ENCODE measurements around the gene PTK6.

PTK6 gene

DNA sequence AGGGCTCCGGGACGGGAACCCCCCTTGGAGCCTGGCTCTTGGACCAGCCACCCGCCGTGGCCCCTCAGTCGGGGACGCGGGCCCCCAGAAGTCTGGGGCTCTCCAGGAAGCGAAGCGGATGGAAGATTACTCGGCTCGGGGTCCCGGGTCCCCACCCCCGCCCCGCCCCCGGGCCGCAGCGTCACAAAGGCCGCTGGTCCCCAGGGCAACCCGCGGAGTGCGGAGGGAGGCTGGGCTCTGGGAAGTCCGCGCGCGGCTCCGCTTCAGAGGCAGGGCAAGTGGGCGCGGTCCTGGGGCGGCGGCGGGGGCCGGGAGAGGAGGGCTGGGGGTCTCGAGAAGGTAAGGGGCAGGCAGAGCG lies 16.7 kb upstream of the PTK6 start, which contains the start of gene FNDC11:
Gene FNDC11, plus strand, starts transcription at position 227 of the 358 bp plus-strand sequence. CDS start 1,505 bp downstream, outside the sequence.
- Histone ChIP-seq H3K36me3 (ENCODE audit: control insufficient read depth, insufficient read depth, low read length) (no peaks in the 10 kb centered on the region), H3K4me1 (ENCODE audit: control insufficient read depth, insufficient read depth, low read length, poor library complexity, severe bottlenecking) (peaks cover 9% of the 10 kb centered on the region), H3K9me3 (ENCODE audit: control insufficient read depth, low read length) (no peaks in the 10 kb centered on the region), H3K27ac (ENCODE audit: low read depth, low read length, severe bottlenecking) (peak within 1 kb of the TSS; percentile 49), H3K4me3 (ENCODE audit: extremely low read depth, insufficient read depth, low read length, poor library complexity, severe bottlenecking) (peak within 1 kb of the TSS; percentile 53)
- WGBS, 2 experiments (ENCODE audit: insufficient coverage in 2 of 2) = 2% methylated on average over 9 to 21 of the region's 34 CpGs

DNA sequence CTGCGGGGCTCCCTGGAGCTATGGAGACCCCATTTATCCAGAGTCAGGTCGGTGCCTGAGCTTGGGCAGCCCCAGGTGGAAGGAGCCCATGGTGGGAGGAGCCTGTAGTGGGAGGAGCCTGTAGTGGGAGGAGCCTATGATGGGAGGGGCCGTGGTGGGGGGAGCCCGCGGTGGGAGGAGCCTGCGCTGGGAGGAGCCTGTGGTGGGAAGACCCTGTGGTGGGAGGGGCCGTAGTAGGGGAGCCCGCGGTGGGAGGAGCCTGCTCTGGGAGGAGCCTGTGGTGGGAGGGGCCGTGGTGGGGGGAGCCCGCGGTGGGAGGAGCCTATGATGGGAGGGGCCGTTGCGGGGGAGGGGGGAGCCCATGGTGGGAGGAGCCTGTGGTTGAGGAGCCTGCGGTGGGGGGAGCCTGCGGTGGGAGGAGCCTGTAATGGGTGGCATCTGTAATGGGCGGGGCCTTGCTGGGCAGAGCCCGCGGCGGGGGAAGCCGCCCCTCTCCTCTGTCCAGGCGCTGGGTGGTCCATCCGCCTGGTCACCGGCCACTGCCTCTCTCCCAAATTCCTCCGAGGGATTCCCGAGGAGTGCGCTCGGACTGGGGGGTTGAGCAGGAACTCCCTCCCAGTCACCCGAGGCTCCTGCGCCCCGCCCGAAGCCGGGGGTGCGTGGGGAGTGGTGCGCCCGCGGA lies 16.2 kb upstream of the PTK6 start:
- no peaks in the 10 kb centered on the region for H3K9me3 ChIP-seq (ENCODE audit: control insufficient read depth, low read length)
- H3K27ac ChIP-seq (ENCODE audit: low read depth, low read length, severe bottlenecking) = peak overlapping the region; percentile 49
- H3K4me1 ChIP-seq (ENCODE audit: control insufficient read depth, insufficient read depth, low read length, poor library complexity, severe bottlenecking) = peaks cover 9% of the 10 kb centered on the region
- H3K36me3 ChIP-seq (ENCODE audit: control insufficient read depth, insufficient read depth, low read length) = no peaks in the 10 kb centered on the region
- WGBS, 2 experiments (ENCODE audit: insufficient coverage in 2 of 2) = 0 to 5% methylated on average over 12 to 22 of the region's 37 CpGs
- peak overlapping the region; percentile 53 for H3K4me3 ChIP-seq (ENCODE audit: extremely low read depth, insufficient read depth, low read length, poor library complexity, severe bottlenecking)

DNA sequence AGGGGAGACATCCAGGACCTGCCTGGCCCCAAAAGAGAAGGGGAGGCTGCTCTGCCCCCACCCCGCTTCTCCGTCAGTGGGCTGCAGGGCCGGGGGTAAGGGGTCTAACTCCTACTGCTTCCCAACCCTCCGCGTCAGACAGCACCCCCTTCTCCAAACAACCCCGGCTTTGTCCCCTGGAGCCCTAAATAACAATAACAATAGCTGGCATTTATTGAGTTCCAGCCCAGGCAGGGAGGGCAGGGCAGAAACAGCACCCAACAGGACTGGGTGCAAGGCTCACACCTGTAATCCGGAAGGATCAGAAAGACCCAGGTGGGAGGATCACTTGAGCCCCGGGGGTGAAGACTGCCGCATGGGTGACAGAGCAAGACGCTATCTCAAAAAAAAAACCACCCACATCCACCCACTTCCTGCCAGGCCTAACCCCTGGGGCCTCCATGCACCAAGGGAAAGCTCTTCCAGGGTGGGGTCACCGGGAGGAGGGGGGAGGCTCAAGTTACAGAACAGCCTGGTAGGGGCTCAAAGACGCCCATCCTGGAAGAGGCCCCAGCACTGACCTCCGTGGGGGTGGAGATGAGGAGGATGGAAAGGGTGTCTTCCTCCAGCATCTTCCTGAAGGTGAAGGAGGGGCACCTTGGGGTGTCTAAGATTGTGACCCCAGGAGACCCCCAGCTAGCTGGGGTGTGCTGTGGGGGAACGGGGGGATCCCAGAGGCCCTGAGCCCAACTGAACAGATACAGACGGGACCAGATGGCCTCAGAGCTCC lies 15.5 kb upstream of the PTK6 start:
- H3K27ac ChIP-seq (ENCODE audit: low read depth, low read length, severe bottlenecking) = no peak overlapping the region
- H3K4me1 ChIP-seq (ENCODE audit: control insufficient read depth, insufficient read depth, low read length, poor library complexity, severe bottlenecking) = peaks cover 9% of the 10 kb centered on the region
- H3K36me3 ChIP-seq (ENCODE audit: control insufficient read depth, insufficient read depth, low read length) = no peaks in the 10 kb centered on the region
- no peaks in the 10 kb centered on the region for H3K9me3 ChIP-seq (ENCODE audit: control insufficient read depth, low read length)
- 50 to 64% methylated on average over 4 to 7 of the region's 15 CpGs for whole genome bisulfite sequencing, 2 experiments (ENCODE audit: insufficient coverage in 2 of 2)
- H3K4me3 ChIP-seq (ENCODE audit: extremely low read depth, insufficient read depth, low read length, poor library complexity, severe bottlenecking) = no peak overlapping the region

DNA sequence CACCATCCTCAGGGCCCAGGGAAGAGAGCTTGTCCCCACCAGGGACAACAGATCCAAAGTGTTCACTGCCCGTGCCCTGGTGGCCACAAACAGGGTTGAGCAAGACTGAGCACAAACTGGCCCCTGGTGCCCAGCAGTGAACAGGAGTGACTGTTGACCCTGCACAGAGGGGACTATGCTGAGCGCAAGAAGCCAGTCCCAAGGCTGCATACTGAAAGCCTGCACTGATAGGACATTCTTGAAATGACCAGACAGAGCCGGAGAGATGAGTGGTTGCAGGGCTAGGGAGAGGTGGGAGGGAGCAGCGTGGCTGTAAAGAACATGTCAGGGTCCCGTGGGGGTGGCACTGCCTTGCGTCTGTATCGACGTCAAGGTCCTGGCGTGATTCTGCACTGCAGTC lies 13.9 kb upstream of the PTK6 start:
- Histone ChIP-seq H3K36me3 (ENCODE audit: control insufficient read depth, insufficient read depth, low read length) (no peaks in the 10 kb centered on the region), H3K4me3 (ENCODE audit: extremely low read depth, insufficient read depth, low read length, poor library complexity, severe bottlenecking) (no peak overlapping the region), H3K9me3 (ENCODE audit: control insufficient read depth, low read length) (no peaks in the 10 kb centered on the region), H3K27ac (ENCODE audit: low read depth, low read length, severe bottlenecking) (no peak overlapping the region), H3K4me1 (ENCODE audit: control insufficient read depth, insufficient read depth, low read length, poor library complexity, severe bottlenecking) (peaks cover 9% of the 10 kb centered on the region)
- 65 to 77% methylated on average over 8 of the region's 9 CpGs for WGBS, 2 experiments (ENCODE audit: insufficient coverage in 2 of 2)

DNA sequence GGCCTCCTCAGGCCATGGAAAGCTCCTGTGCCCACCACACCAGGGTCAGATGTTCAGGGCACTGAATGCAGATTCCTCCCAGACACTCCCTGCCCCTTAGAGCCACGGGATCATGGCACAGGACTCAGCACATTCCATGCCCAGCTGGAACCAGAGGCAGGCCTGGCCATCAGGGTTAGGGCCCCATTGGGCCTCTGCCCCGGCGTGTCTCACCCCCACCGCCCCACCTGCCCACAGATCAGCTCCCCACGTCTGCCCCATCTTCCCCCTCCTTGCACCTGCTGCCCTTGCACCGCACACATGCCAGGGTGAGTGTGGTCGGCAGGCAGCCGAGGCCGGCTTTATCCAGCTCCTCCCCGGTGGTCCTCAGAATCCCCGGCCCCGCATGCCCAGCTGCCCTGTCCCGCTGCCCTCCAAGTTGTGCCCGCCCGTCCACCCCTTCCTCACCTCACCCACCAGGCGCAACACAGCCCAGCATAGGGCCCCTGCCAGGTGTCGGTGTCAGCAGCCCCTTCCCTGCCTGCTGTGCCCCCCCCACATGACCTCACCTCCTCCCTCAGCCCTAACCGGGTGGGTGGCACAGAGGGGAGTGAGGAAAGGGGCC lies 12.6 kb upstream of the PTK6 start:
- H3K4me1 ChIP-seq (ENCODE audit: control insufficient read depth, insufficient read depth, low read length, poor library complexity, severe bottlenecking) = peaks cover 16% of the 10 kb centered on the region
- H3K4me3 ChIP-seq (ENCODE audit: extremely low read depth, insufficient read depth, low read length, poor library complexity, severe bottlenecking) = no peak overlapping the region
- WGBS, 2 experiments (ENCODE audit: insufficient coverage in 2 of 2) = 83 to 95% methylated on average over 10 to 14 of the region's 18 CpGs
- no peaks in the 10 kb centered on the region for H3K9me3 ChIP-seq (ENCODE audit: control insufficient read depth, low read length)
- H3K36me3 ChIP-seq (ENCODE audit: control insufficient read depth, insufficient read depth, low read length) = no peaks in the 10 kb centered on the region
- no peak overlapping the region for H3K27ac ChIP-seq (ENCODE audit: low read depth, low read length, severe bottlenecking)

DNA sequence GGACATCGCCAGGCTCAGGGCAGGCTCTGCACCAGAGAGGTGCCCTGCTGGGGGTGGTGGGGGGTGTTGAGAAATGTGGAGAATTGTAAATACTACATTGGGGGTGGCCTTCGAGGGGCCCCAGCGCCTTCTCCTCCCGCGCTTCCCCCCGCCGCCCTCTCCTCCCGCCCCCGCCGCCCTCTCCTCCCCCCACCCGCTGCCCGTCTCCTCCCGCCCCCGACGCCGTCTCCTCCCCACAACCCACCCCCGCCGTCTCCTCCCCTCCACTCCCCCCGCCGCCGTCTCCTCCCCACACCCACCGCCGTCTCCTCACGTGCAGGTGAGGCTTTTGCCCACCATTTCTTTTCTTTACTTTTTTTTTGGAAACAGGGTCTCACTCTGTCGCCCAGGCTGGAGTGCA lies 11.8 kb upstream of the PTK6 start:
- H3K36me3 ChIP-seq (ENCODE audit: control insufficient read depth, insufficient read depth, low read length) = no peaks in the 10 kb centered on the region
- H3K4me1 ChIP-seq (ENCODE audit: control insufficient read depth, insufficient read depth, low read length, poor library complexity, severe bottlenecking) = peaks cover 11% of the 10 kb centered on the region
- 75% methylated on average over 1 of the region's 25 CpGs; no CpG with 5 or more reads in 1 of the 2 experiments for WGBS, 2 experiments (ENCODE audit: insufficient coverage in 2 of 2)
- no peak overlapping the region for H3K4me3 ChIP-seq (ENCODE audit: extremely low read depth, insufficient read depth, low read length, poor library complexity, severe bottlenecking)
- no peak overlapping the region for H3K27ac ChIP-seq (ENCODE audit: low read depth, low read length, severe bottlenecking)
- H3K9me3 ChIP-seq (ENCODE audit: control insufficient read depth, low read length) = no peaks in the 10 kb centered on the region

DNA sequence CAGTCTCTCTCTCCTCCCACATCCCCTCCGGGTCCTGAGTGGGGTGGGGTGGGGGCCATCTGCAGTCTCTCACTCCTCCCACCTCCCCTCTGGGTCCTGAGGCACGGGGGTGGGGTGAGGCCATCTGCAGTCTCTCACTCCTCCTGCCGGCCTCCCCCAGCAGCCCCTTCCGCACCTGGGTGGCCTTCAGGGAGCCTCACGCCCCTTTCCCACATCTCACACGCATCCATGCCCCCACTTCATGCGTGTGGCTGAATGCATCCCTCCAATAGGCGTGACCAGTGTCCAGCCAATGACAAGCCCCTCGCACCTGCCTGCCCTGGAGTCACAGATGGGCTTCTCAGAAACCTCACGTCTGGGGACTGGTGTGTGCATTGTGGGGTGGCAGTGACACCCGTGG lies 11.4 kb upstream of the PTK6 start:
- Histone ChIP-seq H3K36me3 (ENCODE audit: control insufficient read depth, insufficient read depth, low read length) (no peaks in the 10 kb centered on the region), H3K4me1 (ENCODE audit: control insufficient read depth, insufficient read depth, low read length, poor library complexity, severe bottlenecking) (peaks cover 11% of the 10 kb centered on the region), H3K27ac (ENCODE audit: low read depth, low read length, severe bottlenecking) (no peak overlapping the region), H3K9me3 (ENCODE audit: control insufficient read depth, low read length) (no peaks in the 10 kb centered on the region), H3K4me3 (ENCODE audit: extremely low read depth, insufficient read depth, low read length, poor library complexity, severe bottlenecking) (no peak overlapping the region)
- WGBS, 2 experiments (ENCODE audit: insufficient coverage in 2 of 2) = 78 to 82% methylated on average over 8 to 9 of the region's 11 CpGs

DNA sequence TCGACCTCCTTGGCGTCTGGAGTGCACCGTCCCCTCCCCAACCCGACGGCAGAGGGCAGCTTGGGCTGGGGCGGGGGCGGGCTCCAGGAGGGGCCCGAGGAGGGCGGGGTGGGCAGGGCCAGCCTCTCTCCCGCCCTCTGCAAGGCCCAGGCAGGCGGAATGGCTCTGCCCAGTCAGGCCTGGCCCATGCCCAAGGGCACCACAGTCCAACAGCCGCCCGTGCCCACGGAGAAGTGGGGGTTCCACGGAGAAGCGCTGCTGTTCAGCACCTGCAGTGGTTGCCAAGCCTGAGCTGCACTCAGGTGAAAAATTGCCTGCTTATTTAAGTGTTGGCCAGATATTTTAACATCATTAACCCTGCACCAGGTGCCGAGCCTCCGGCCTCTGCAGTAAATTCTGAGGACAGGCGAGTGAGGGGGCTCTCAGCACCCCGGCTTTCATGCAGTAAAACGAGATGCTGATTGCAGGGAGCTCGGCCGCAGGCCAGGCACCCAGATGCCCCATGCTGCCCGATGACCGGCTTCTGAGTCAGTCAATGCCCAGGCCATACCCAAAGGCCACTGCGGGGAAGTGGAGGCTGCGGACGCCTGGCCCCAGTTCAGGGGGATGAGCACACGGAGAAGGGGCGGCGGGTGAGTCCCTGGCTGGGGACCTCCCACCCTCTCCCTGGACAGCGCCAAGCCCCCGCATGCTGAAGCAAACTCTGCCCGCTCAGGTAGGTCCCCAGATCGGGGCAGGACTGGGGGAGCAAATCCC lies 10.7 kb upstream of the PTK6 start, which contains the start of gene SRMS:
Gene SRMS, minus strand, starts transcription at position 25 of the 756 bp plus-strand sequence. CDS start 286 bp downstream, outside the sequence.
- H3K27ac ChIP-seq (ENCODE audit: low read depth, low read length, severe bottlenecking) = no peak within 1 kb of the TSS
- WGBS, 2 experiments (ENCODE audit: insufficient coverage in 2 of 2) = 64 to 66% methylated on average over 25 to 31 of the region's 35 CpGs
- H3K36me3 ChIP-seq (ENCODE audit: control insufficient read depth, insufficient read depth, low read length) = no peaks in the 10 kb centered on the region
- peaks cover 8% of the 10 kb centered on the region for H3K4me1 ChIP-seq (ENCODE audit: control insufficient read depth, insufficient read depth, low read length, poor library complexity, severe bottlenecking)
- H3K9me3 ChIP-seq (ENCODE audit: control insufficient read depth, low read length) = no peaks in the 10 kb centered on the region
- H3K4me3 ChIP-seq (ENCODE audit: extremely low read depth, insufficient read depth, low read length, poor library complexity, severe bottlenecking) = no peak within 1 kb of the TSS

DNA sequence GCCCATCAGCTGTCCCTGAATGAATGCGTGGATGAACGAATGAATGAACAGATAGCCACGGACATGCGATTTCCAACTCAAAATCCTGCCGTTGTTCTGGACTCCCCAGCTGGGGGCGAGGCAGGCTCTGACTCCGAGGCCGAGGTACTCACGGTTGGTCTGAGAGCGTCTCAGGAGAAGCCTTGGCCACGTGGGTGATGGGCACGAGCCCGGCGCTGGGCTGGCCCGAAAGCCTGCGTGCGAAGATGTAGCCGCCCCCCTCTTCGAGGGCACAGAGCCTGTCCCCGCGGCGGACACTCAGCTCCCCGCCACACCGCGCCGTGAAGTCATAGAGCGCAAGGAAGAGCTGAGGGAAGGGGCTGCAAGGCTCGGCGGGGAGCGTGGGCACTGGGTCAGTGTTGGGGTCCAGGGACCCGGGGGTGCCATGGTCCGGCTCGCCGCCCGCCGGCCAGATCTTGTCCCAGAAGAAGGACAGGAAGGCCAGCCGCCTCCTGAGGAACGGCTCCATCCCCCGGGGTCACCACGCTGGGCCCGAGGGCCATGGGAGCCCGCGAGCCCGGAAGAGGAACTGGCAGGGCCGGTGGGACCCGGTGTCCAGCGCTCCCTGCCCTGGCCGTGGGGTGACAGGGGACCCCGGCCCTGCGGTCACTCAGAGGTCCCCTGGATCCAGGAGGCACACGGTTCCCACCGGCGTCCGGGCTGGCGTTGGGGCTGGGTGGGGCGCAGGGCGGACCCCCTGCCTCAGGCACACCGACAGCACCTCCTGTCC lies 10.0 kb upstream of the PTK6 start:
- WGBS, 2 experiments (ENCODE audit: insufficient coverage in 2 of 2) = 81% methylated on average over 49 to 58 of the region's 58 CpGs
- Histone ChIP-seq H3K27ac (ENCODE audit: low read depth, low read length, severe bottlenecking) (no peak overlapping the region), H3K4me1 (ENCODE audit: control insufficient read depth, insufficient read depth, low read length, poor library complexity, severe bottlenecking) (peaks cover 6% of the 10 kb centered on the region), H3K36me3 (ENCODE audit: control insufficient read depth, insufficient read depth, low read length) (no peaks in the 10 kb centered on the region), H3K4me3 (ENCODE audit: extremely low read depth, insufficient read depth, low read length, poor library complexity, severe bottlenecking) (no peak overlapping the region), H3K9me3 (ENCODE audit: control insufficient read depth, low read length) (no peaks in the 10 kb centered on the region)
